ENCODE data around the gene TRPM5.

- TF ChIP-seq CTCF (IDR thresholded peaks at IDR 0.05; ENCODE audit: insufficient read depth, low read length) (no peak), POLR2AphosphoS5 (IDR thresholded peaks at IDR 0.05; ENCODE audit: low read depth) (no peak), GABPA (IDR thresholded peaks at IDR 0.05; ENCODE audit: low read depth) (no peak)
Measured at GRCh38 chr11:2415171-2415570, 29.1 kb downstream of the TRPM5 start.

All from HL-60 (cell line).